Muscle layer of duodenum (tissue), 2 donors: Measurements from ENCODE around the gene FGGY.

ENCODE experiments used
- H3K27ac ChIP-seq: one replicate; pipeline ENCODE4 v1.7.0; 2013; ENCODE audit warnings: mild to moderate bottlenecking, low read length
- H3K27me3 ChIP-seq: one replicate; pipeline ENCODE4 v1.7.0; 2013; ENCODE audit warnings: low read depth, mild to moderate bottlenecking, control low read depth, low read length
- H3K36me3 ChIP-seq, 2 donors: one replicate each; pipeline ENCODE4 v1.7.0; 2013; ENCODE audit warnings: low read length in 2 of 2, control low read depth in 1 of 2, mild to moderate bottlenecking in 1 of 2; ENCODE audit not compliant: insufficient read depth in 2 of 2, control insufficient read depth in 1 of 2
- H3K4me1 ChIP-seq, 2 donors: one replicate each; pipeline ENCODE4 v1.7.0; 2013; ENCODE audit warnings: low read length in 2 of 2, mild to moderate bottlenecking in 2 of 2, control low read depth in 1 of 2, moderate library complexity in 1 of 2; ENCODE audit not compliant: insufficient read depth in 2 of 2, control insufficient read depth in 1 of 2
- H3K4me3 ChIP-seq, 2 donors: one replicate each; pipeline ENCODE4 v1.7.0; 2013; ENCODE audit warnings: low read length in 2 of 2, low read depth in 1 of 2, mild to moderate bottlenecking in 1 of 2
- H3K9me3 ChIP-seq, 2 donors: one replicate each; pipeline ENCODE4 v1.7.0; 2013; ENCODE audit warnings: low read length in 2 of 2, control low read depth in 1 of 2, mild to moderate bottlenecking in 1 of 2; ENCODE audit not compliant: control insufficient read depth in 1 of 2
- donor health status: healthy.

The FGGY gene

DNA sequence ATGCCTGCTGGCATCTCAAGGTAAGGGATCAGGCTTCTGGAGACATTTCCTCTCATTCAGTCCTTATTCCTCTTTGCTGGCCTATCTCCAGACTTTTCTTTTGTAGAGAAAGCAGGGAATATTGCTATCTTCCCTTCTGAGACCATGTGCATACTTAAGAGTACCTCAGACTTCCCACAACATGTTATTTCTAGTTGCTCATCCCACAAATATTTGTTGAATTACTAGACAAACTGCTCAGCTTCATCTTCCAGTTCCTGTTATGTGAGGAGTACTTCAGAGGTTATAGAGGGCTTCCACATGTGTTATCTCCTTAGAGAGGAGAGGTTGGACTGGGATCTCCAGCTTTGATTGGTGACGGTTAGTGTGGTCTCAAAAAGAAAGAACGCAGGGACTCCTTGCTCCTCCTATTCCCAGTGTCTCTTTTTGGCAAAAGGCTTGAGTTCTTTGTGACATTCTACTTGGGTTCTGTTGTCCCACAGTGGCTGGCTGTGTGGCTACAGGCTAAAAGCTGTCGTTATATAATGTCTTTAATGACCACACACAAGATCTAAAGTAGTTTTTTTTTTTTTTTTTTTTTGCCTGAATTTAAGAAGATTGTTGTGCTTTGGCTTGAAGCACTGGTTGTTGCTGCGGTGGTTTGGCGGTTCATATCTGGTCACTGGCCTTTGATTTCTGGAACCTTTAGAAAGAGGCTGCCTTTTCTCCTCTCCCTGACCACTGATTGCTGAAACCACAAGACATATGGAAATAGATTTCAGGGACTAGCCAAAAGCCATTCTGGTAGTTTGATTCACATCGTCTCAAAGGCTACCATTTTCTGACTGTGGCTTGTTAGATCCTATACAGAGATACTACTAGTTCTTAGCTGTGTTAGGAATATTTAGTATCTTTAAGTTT, 78.7 kb downstream of the FGGY start:
- no peaks in the 10 kb centered on the region for H3K4me1 ChIP-seq
- H3K27me3 ChIP-seq, result no peaks in the 10 kb centered on the region
- no peaks in the 10 kb centered on the region for H3K36me3 ChIP-seq
- no peaks in the 10 kb centered on the region for H3K9me3 ChIP-seq
- peak overlapping the region; percentile 16 for H3K27ac ChIP-seq
- H3K4me3 ChIP-seq, result no peak overlapping the region

DNA sequence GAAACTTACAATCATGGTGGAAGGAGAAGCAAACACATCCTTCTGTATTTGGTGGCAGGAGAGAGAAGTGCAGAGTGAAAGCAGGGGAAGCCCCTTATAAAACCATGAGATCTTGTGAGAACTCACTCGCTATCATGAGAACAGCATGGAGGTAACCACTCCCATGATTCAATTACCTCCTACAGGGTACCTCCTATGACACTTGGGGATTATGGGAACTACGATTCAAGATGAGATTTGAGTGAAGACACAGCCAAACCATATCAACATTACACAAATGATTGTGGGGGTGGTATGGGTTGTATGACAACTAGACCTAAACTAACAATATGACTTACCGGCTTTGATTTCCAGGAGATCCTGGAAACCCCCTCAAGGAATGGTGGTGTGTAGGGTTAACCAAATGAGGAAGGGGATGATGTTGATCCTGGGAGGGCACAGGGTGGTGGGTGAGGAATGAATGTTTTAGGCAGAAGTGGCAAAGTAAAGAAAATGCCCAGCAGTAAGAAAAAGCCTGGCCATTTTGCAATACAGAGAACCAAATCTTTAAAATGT, 80.5 kb downstream of the FGGY start:
- Histone ChIP-seq H3K27me3 (no peaks in the 10 kb centered on the region), H3K9me3 (no peaks in the 10 kb centered on the region), H3K36me3 (no peaks in the 10 kb centered on the region)

DNA sequence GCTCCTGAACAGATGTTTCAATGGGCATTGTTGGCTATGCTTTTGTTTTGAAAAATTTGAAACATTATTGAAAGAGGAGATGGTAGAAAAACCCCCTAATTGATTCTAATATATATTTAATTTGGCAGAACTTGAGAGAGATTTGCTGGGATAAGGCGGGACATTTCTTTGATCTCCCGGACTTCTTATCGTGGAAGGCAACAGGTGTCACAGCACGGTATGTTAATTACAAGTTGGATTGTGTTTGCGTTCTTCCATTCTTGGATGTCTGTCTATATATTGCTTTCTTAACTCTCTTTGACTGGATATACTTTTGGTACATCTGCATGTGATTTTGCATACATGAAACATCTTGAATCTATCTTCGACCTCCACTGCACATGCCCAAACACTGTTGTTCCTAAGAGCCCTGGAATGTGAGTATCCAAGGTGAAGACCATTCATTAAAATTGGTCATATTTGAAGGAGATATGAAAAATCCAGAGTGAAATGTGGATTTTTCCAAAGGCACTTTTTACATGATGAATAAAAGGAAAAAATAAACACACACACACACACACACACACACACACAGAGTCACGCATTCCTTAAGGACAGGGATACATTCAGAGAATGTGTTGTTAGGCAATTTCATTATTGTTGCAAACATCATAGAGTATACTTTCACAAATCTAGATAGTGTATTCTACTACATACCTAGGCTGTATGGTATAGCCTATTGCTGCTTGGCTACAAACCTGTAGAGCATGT, 81.9 kb downstream of the FGGY start:
- H3K27me3 ChIP-seq, result no peaks in the 10 kb centered on the region
- H3K4me1 ChIP-seq, result no peaks in the 10 kb centered on the region
- H3K4me3 ChIP-seq, result no peak overlapping the region
- no peaks in the 10 kb centered on the region for H3K9me3 ChIP-seq
- H3K36me3 ChIP-seq, result no peaks in the 10 kb centered on the region
- H3K27ac ChIP-seq, result no peak overlapping the region

More for the DNA sequence above, 80.5 kb downstream of the FGGY start:
- H3K4me1 ChIP-seq, result no peaks in the 10 kb centered on the region
- no peak overlapping the region for H3K27ac ChIP-seq
- H3K4me3 ChIP-seq, result no peak overlapping the region

DNA sequence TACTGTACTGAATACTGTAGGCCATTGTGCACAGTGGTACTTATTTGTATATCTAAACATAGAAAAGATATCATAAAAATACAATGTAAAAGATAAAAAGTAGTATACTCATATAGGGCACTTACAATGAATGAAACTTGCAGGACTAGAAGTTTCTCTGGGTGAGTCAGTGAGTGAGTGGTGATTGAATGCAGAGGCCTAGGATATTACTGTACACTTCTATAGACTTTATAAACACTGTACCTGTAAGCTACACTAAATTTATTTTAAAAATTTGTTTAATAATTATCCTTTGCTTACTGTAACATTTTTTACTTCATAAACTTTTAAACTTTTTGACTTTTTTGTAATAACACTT, 82.5 kb downstream of the FGGY start:
- H3K27me3 ChIP-seq, result no peaks in the 10 kb centered on the region
- no peaks in the 10 kb centered on the region for H3K36me3 ChIP-seq
- no peaks in the 10 kb centered on the region for H3K4me1 ChIP-seq
- no peak overlapping the region for H3K4me3 ChIP-seq
- H3K9me3 ChIP-seq, result no peaks in the 10 kb centered on the region
- H3K27ac ChIP-seq, result no peak overlapping the region

DNA sequence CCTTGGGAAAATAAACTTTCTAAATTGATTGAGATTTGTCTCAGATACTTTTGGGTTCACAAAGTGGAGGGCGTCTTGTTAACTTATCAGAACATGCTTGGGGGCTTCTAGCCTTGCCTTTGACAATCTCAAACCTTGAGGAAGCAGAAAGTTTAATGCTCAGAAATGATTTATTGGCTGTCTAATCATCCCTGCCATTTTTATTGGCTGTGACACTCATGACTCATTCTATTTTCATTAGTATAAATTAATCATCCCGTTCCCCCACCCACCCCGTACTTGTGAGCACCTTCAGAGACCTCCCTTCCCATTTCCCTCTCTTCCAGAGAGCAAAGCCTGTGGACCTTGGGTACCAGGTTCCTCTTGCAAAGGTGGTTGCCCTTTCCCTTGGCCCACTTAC, 87.1 kb downstream of the FGGY start:
- Histone ChIP-seq H3K27ac (no peak overlapping the region), H3K27me3 (no peaks in the 10 kb centered on the region), H3K4me3 (no peak overlapping the region), H3K36me3 (no peaks in the 10 kb centered on the region), H3K4me1 (no peaks in the 10 kb centered on the region), H3K9me3 (no peaks in the 10 kb centered on the region)

DNA sequence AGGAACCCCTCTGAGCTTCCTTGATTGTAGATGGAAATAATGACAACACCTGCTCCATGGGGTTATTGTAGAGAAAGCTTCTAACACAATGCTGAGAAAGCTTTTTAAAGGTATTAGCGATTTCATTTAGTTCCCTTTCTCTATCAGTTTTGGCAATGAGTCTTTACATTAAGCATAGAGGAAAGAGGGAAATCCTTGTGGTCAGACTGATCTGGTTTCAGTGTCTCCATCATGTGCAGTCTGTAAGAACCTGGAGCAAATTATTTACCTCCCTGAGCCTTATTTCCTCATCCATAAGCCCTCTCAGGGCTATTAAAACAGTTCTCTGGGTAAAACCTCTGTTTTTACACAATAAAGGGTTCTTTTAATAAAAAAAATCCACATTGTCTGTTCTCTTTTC, 87.5 kb downstream of the FGGY start:
- no peak overlapping the region for H3K4me3 ChIP-seq
- no peaks in the 10 kb centered on the region for H3K4me1 ChIP-seq
- H3K27me3 ChIP-seq, result no peaks in the 10 kb centered on the region
- no peak overlapping the region for H3K27ac ChIP-seq
- H3K9me3 ChIP-seq, result no peaks in the 10 kb centered on the region
- no peaks in the 10 kb centered on the region for H3K36me3 ChIP-seq

DNA sequence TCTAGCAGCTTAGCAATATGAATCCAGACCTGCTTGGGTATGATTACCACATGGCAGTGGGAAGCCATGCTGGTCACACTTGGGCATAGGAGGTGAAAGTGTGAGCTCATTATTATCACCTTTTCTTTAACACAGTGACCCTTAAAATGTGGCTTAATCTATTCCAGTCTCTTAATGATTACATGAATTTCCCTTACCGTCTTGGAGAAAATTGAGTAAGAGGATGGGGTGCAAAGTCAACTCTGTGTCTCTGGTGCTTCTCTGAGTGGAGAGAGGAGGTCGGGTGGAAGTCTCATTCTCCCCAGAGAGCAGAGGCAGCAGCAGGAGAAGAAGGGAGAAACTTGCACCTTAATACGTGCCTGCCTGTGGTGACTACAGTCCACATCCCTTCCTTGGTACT, 91.3 kb downstream of the FGGY start:
- Histone ChIP-seq H3K27me3 (no peaks in the 10 kb centered on the region), H3K9me3 (no peaks in the 10 kb centered on the region), H3K4me1 (peaks cover 0 to 7% of the 10 kb centered on the region in 2 donors), H3K36me3 (peaks cover 0 to under 1% of the 10 kb centered on the region in 2 donors), H3K27ac (no peak overlapping the region), H3K4me3 (no peak overlapping the region)

DNA sequence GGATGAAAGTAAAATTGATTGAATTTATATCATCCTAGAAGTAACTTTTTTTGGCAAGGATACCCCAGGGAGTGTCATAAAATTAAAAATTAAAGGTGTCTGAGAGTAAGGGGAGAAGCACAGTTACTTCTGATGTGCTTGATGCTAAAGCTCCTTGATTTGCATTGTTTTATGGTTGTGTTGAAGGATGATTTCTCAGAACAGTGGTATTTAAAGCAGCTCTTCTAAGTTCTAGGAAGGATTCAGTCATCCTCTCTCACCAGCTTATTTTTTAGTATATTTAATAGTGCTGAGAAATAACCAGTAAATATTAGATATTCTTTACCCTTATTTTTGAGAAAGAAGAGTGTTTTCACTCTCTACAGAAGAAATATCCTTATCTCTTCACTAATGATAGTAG, 93.0 kb downstream of the FGGY start:
- no peak overlapping the region for H3K27ac ChIP-seq
- peaks cover 4 to 11% of the 10 kb centered on the region in 2 donors for H3K4me1 ChIP-seq
- H3K4me3 ChIP-seq, result no peak overlapping the region
- H3K9me3 ChIP-seq, result no peaks in the 10 kb centered on the region
- no peaks in the 10 kb centered on the region for H3K27me3 ChIP-seq
- peaks cover 0 to 3% of the 10 kb centered on the region in 2 donors for H3K36me3 ChIP-seq

DNA sequence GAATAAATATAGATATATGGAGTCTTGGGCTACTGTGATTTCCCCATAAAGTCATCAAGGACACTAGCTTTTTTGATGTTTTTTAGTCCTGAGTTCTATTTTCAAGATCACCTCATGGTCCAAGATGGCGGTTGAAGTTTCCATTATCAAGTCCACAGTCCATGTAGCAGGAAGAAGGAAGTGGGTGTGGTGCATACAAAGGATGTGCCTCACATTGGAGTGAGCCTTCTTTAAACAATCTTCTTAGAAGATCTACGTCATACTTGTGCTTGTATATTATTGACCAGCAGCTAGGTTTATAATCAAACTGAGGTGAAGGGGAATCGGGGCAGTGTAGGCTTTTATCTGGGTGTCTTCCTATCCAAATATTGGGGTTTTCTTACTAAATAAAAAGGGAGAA, 93.4 kb downstream of the FGGY start:
- Histone ChIP-seq H3K4me1 (peaks cover 4 to 11% of the 10 kb centered on the region in 2 donors), H3K36me3 (peaks cover 0 to 3% of the 10 kb centered on the region in 2 donors), H3K9me3 (no peaks in the 10 kb centered on the region), H3K27ac (no peak overlapping the region), H3K27me3 (no peaks in the 10 kb centered on the region), H3K4me3 (no peak overlapping the region)

DNA sequence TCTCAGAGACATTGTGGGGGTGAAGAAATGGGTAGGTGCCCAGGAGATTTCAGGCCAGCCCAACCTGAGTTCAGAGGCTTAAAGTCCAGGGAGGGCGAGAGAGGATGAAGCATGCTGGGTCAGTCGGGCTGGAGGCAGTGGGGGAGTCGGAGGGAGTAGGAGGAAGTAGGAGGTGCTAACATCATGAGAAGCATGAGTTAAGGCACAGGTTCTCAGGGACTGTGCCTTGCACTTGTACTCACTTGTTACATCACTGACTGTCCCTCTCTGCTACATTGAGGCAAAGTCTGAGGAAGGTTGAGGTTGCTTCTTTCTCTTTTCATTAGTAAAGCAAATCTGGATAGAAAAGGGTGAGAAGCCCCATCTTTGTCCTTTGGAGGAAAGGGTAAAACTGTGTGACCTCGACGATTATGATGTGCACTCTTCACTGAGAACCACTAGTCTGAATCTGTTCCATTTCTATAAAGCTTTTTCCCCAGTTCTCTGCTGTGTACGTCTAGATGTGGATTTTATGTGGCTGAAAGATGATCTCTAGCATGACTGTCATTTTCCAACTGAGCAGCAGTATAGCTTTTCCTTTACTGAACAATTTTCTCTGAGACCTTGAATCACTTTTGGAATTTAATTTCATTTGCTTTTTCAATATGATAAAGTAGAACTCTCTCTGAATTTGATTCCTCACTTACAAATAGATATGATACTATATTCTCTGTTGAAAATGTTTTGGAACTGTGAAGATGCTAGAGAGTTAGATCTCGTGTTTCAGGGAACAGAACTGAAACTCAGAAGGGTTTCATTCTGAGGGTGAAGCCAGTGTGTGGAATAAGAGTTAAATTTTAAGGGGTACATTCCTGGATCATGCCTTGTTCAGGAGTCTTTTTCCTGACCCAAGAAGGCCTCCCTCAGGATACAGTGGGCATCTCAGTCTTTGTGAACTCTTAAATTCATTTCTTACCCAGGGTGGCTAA, 94.6 kb downstream of the FGGY start:
- Histone ChIP-seq H3K4me1 (peaks cover 4 to 11% of the 10 kb centered on the region in 2 donors), H3K27ac (peak overlapping the region; percentile 41), H3K4me3 (no peak overlapping the region), H3K9me3 (no peaks in the 10 kb centered on the region), H3K36me3 (peaks cover 0 to 3% of the 10 kb centered on the region in 2 donors), H3K27me3 (no peaks in the 10 kb centered on the region)
